Panc1 (cell line): ENCODE measurements around the gene FFAR1. TPM values are rescaled to one million over a fixed set of nuclear protein-coding genes. Genes with fewer than 3 reads are reported as not detected.

ENCODE experiments used
- ATAC-seq: fragments of 200-7000 bp; cut with Tn5 transposase; 2 replicates; pipeline ENCODE4 v1.9.1; 2020; ENCODE audit warnings: mild to moderate bottlenecking, moderate library complexity
- BruUV-seq: library from RNA; stranded (reverse); fragments of 400-500 nt; replicated peaks from 2 replicates; lab custom pipeline; 2021; lab: Mats Ljungman, UMichigan
- CTCF ChIA-PET: fragments of 300-600 bp; sonication (Branson Sonifier 250); formaldehyde crosslinking; loops from one replicate; lab custom pipeline; 2022; ENCODE audit warnings: antibody characterized with exemption; lab: Charles Lee
- POLR2A ChIA-PET: fragments of 300-600 bp; sonication (Branson Sonifier 250); formaldehyde crosslinking; loops from one replicate; lab custom pipeline; 2022; ENCODE audit warnings: antibody characterized with exemption; lab: Charles Lee
- DNase-seq: peaks from one replicate; pipeline ENCODE4 v3.0.0-alpha.2; 2010; ENCODE audit warnings: low read depth, low spot score
- H3K27ac ChIP-seq: 2 replicates; pipeline ENCODE4 v1.5.1; 2011; ENCODE audit warnings: mild to moderate bottlenecking, low read length, inconsistent platforms
- H3K27me3 ChIP-seq: fragments of 200-500 bp; sonication (Bioruptor generic); 2 replicates; pipeline ENCODE4 v1.6.0; 2014; ENCODE audit warnings: low read length, inconsistent platforms; ENCODE audit not compliant: control insufficient read depth, insufficient read depth
- H3K36me3 ChIP-seq: fragments of 200-500 bp; sonication (Bioruptor generic); 2 replicates; pipeline ENCODE4 v1.5.1; 2014; ENCODE audit warnings: inconsistent platforms, mild to moderate bottlenecking, low read length, moderate library complexity; ENCODE audit not compliant: control insufficient read depth, insufficient read depth
- H3K4me1 ChIP-seq: 2 replicates; pipeline ENCODE4 v1.5.1; 2011; ENCODE audit warnings: inconsistent platforms, mild to moderate bottlenecking, low read length, moderate library complexity; ENCODE audit not compliant: control insufficient read depth, insufficient read depth
- H3K4me3 ChIP-seq, 2 experiments: 2 replicates each; pipeline ENCODE4 v1.5.1; 2011 to 2012; ENCODE audit warnings: low read depth in 2 of 2, low read length in 2 of 2, mild to moderate bottlenecking in 2 of 2, inconsistent platforms in 1 of 2, moderate library complexity in 1 of 2
- H3K9me3 ChIP-seq: fragments of 200-500 bp; sonication (Bioruptor generic); 2 replicates; pipeline ENCODE4 v1.5.1; 2014; ENCODE audit warnings: low read depth, mild to moderate bottlenecking, inconsistent platforms, low read length, moderate library complexity; ENCODE audit not compliant: control insufficient read depth, insufficient read depth
- CTCF ChIP-seq: fragments of 450-650 bp; IDR thresholded peaks from 2 replicates; pipeline ENCODE4 v1.5.1; 2017; ENCODE audit warnings: mild to moderate bottlenecking
- POLR2AphosphoS5 ChIP-seq: IDR thresholded peaks from 2 replicates; pipeline ENCODE4 v1.6.1; 2012; ENCODE audit warnings: mild to moderate bottlenecking, low read depth, low read length, moderate library complexity
- REST ChIP-seq, 2 experiments: IDR thresholded peaks; 2 replicates each; pipeline ENCODE4 v1.6.1; 2011 to 2012; ENCODE audit warnings: low read depth in 2 of 2, control low read depth in 1 of 2, low read length in 1 of 2, mild to moderate bottlenecking in 1 of 2, moderate library complexity in 1 of 2; ENCODE audit not compliant: insufficient read depth in 1 of 2
- SIN3A ChIP-seq: IDR thresholded peaks from 2 replicates; pipeline ENCODE4 v1.6.1; 2012; ENCODE audit warnings: low read depth, mild to moderate bottlenecking, low read length, moderate library complexity, borderline replicate concordance; ENCODE audit not compliant: insufficient read depth
- TCF7L2 ChIP-seq: IDR thresholded peaks from 2 replicates; pipeline ENCODE4 v1.6.1; 2011; ENCODE audit warnings: mild to moderate bottlenecking, low read depth, low read length, inconsistent platforms
- in situ Hi-C: cut with HindIII; loops from 2 replicates; pipeline ENCODE4 v1.10.0; 2016; ENCODE audit warnings: low sequenced_read_pairs, low pct_unique_long_range_greater_than_20kb
- intact Hi-C: fragments of 100-400 bp; cut with micrococcal nuclease; formaldehyde crosslinking; loops from one replicate; pipeline ENCODE4 v1.10.0; 2022; ENCODE audit not compliant: unreplicated experiment
- total RNA-seq: library from RNA; stranded (reverse); gene quantifications from one replicate; pipeline ENCODE4 v1.2.1, GENCODE V29; 2021; ENCODE audit not compliant: unreplicated experiment

The FFAR1 gene
- total RNA-seq, 1 experiment from 2014 or later: not detected

GRCh38 chr19:35344511-35345031 is 3.1 kb upstream of the FFAR1 start:
- ChIA-PET CTCF (interaction anchor here (0.7 to 1.1 kb wide), 2 partner anchors 151 to 166 kb away, joined by 3 to 9 read pairs; no protein-coding TSS in a partner anchor), POLR2A (no interaction called here)
- Histone ChIP-seq H3K4me1 (no peaks in the 10 kb centered on the region), H3K9me3 (no peaks in the 10 kb centered on the region), H3K36me3 (no peaks in the 10 kb centered on the region), H3K27ac (no peak overlapping the region), H3K27me3 (peaks cover 4% of the 10 kb centered on the region; the same call in 1 of the 2 replicates), H3K4me3 (no peak overlapping the region)
- intact Hi-C loops: no loop called here
- TF ChIP-seq TCF7L2 (no peak), POLR2AphosphoS5 (no peak), REST (IDR thresholded peaks at IDR 0.05; ENCODE audit: insufficient read depth in 1 of 2, low read depth in 2 of 2, low read length in 1 of 2) (no peak), CTCF (no peak), SIN3A (no peak)
- no peak for ATAC-seq
- no TSS peak for BruUV-seq
- no peak for DNase-seq
- in situ Hi-C loops: no loop called here

GRCh38 chr19:35345671-35346111 is 2.0 kb upstream of the FFAR1 start:
- peaks cover 4% of the 10 kb centered on the region; the same call in 1 of the 2 replicates for H3K27me3 ChIP-seq
- BruUV-seq: no TSS peak
- POLR2A ChIA-PET: interaction anchor here (0.6 kb wide), 1 partner anchor 194 kb away, joined by 8 read pairs; no protein-coding TSS in a partner anchor
- H3K4me3 ChIP-seq: no peak overlapping the region
- no peaks in the 10 kb centered on the region for H3K9me3 ChIP-seq
- H3K27ac ChIP-seq: no peak overlapping the region
- no peak for ATAC-seq
- no peaks in the 10 kb centered on the region for H3K36me3 ChIP-seq
- DNase-seq: no peak
- H3K4me1 ChIP-seq: no peaks in the 10 kb centered on the region
- CTCF ChIA-PET: interaction anchor here (0.6 kb wide), 1 partner anchor 351 kb away, joined by 4 read pairs; no protein-coding TSS in a partner anchor
- no peak for TF ChIP-seq SIN3A
- TF ChIP-seq CTCF: no peak
- no peak for TF ChIP-seq REST (IDR thresholded peaks at IDR 0.05; ENCODE audit: insufficient read depth in 1 of 2, low read depth in 2 of 2, low read length in 1 of 2)
- TF ChIP-seq POLR2AphosphoS5: no peak
- TF ChIP-seq TCF7L2: no peak
- intact Hi-C loops (no loop called here), in situ Hi-C loops (no loop called here)
